CD8-positive, alpha-beta memory T cell (primary cell): ENCODE results near the gene PDCD10. TPM values are rescaled to one million over a fixed set of nuclear protein-coding genes. Genes with fewer than 3 reads are reported as not detected.
A peak's percentile ranks its signal among the peaks of the same experiment; 100 is the strongest.

ENCODE experiments used
- CTCF ChIA-PET: fragments of 350-600 bp; sonication (Branson Sonifier 250); formaldehyde crosslinking; loops from one replicate; lab custom pipeline; 2021; ENCODE audit warnings: antibody characterized with exemption; lab: Charles Lee
- POLR2A ChIA-PET: fragments of 350-600 bp; sonication (Branson Sonifier 250); formaldehyde crosslinking; loops from one replicate; lab custom pipeline; 2021; ENCODE audit warnings: antibody characterized with exemption; lab: Charles Lee
- DNase-seq, 5 donors: peaks; one replicate each; pipeline versions ENCODE4 v3.0.0 to v3.0.0-alpha.2; 2020 to 2022; ENCODE audit warnings: mixed read lengths in 1 of 5
- H3K27ac ChIP-seq: one replicate; pipeline ENCODE4 v1.7.0; 2013; ENCODE audit warnings: low read depth, mild to moderate bottlenecking, low read length, moderate library complexity
- H3K27me3 ChIP-seq: 2 replicates; pipeline ENCODE4 v1.7.0; 2013; ENCODE audit warnings: low read length, mild to moderate bottlenecking; ENCODE audit not compliant: insufficient read depth, poor library complexity, severe bottlenecking
- H3K36me3 ChIP-seq: 2 replicates; pipeline ENCODE4 v1.7.0; 2013; ENCODE audit warnings: mild to moderate bottlenecking, low read length, moderate library complexity; ENCODE audit not compliant: insufficient read depth
- H3K4me1 ChIP-seq: 2 replicates; pipeline ENCODE4 v1.7.0; 2013; ENCODE audit warnings: mild to moderate bottlenecking, low read length, moderate library complexity; ENCODE audit not compliant: insufficient read depth
- H3K4me3 ChIP-seq: 2 replicates; pipeline ENCODE4 v1.7.0; 2013; ENCODE audit warnings: mild to moderate bottlenecking, low read length
- H3K9me3 ChIP-seq: 2 replicates; pipeline ENCODE4 v1.7.0; 2013; ENCODE audit warnings: mild to moderate bottlenecking, low read length
- H3K27ac Mint-ChIP-seq, 8 donors: one replicate each; pipeline ENCODE4 v1.8.0; 2020 to 2021; ENCODE audit warnings: mixed read lengths in 8 of 8, mild to moderate bottlenecking in 6 of 8, inconsistent platforms in 3 of 8, moderate library complexity in 3 of 8
- H3K27me3 Mint-ChIP-seq, 2 donors: one replicate each; pipeline ENCODE4 v1.8.0; 2020 to 2021; ENCODE audit warnings: mixed read lengths in 2 of 2, mild to moderate bottlenecking in 1 of 2, moderate library complexity in 1 of 2
- H3K36me3 Mint-ChIP-seq, 3 donors: one replicate each; pipeline ENCODE4 v1.8.0; 2020 to 2021; ENCODE audit warnings: mixed read lengths in 3 of 3, inconsistent platforms in 1 of 3, mild to moderate bottlenecking in 1 of 3
- H3K4me1 Mint-ChIP-seq, 3 donors: one replicate each; pipeline ENCODE4 v1.8.0; 2020 to 2021; ENCODE audit warnings: mixed read lengths in 3 of 3, inconsistent platforms in 1 of 3, mild to moderate bottlenecking in 1 of 3
- H3K4me3 Mint-ChIP-seq, 7 donors: one replicate each; pipeline ENCODE4 v1.8.0; 2020 to 2021; ENCODE audit warnings: mixed read lengths in 7 of 7, mild to moderate bottlenecking in 6 of 7, moderate library complexity in 4 of 7, inconsistent platforms in 2 of 7
- H3K9me3 Mint-ChIP-seq, 5 donors: one replicate each; pipeline ENCODE4 v1.8.0; 2020 to 2022; ENCODE audit warnings: mixed read lengths in 5 of 5, mild to moderate bottlenecking in 3 of 5, moderate library complexity in 2 of 5, inconsistent platforms in 1 of 5
- polyA plus RNA-seq: library from polyadenylated mRNA; unstranded; fragments of 300-500 nt; fragmentation: Illumina TruSeq; gene quantifications from one replicate; pipeline ENCODE4 v1.2.3, GENCODE V29; 2021
- total RNA-seq, 2 experiments: library from RNA; stranded (reverse); gene quantifications; one replicate each; pipeline ENCODE4 v1.2.3, GENCODE V29; 2021

The PDCD10 gene
- total and polyA plus RNA-seq, 3 experiments from 2014 or later: 78.7 to 95.1 (median 81.3) TPM

GRCh38 chr3:167732313-167733065 is 2.2 kb downstream of the PDCD10 start:
- no peaks in the 10 kb centered on the region for H3K9me3 Mint-ChIP-seq
- H3K27me3 Mint-ChIP-seq: no peaks in the 10 kb centered on the region
- peak overlapping the region in 4 of 8 donors; percentile 2 to 58 (median 29) for H3K27ac Mint-ChIP-seq
- peak overlapping the region; percentile 86 for H3K27ac ChIP-seq
- H3K4me3 ChIP-seq: no peak overlapping the region
- peaks cover 57% of the 10 kb centered on the region for H3K4me1 ChIP-seq
- H3K27me3 ChIP-seq: no peaks in the 10 kb centered on the region
- CTCF ChIA-PET: interaction anchor here (1.4 kb wide), 1 partner anchor 9 kb away, joined by 3 read pairs; no protein-coding TSS in a partner anchor
- H3K9me3 ChIP-seq: no peaks in the 10 kb centered on the region
- H3K4me1 Mint-ChIP-seq: peaks cover 25 to 34% (median 29%) of the 10 kb centered on the region in 3 donors
- POLR2A ChIA-PET: no interaction called here
- peak overlapping the region in 6 of 7 donors; percentile 20 to 64 (median 28) for H3K4me3 Mint-ChIP-seq
- peaks cover 0 to 8% (median 2%) of the 10 kb centered on the region in 3 donors for H3K36me3 Mint-ChIP-seq
- H3K36me3 ChIP-seq: no peaks in the 10 kb centered on the region
- no peak for DNase-seq

GRCh38 chr3:167731393-167731792 is 3.3 kb downstream of the PDCD10 start:
- H3K27ac ChIP-seq: peak overlapping the region; percentile 86
- Mint-ChIP-seq H3K9me3 (no peaks in the 10 kb centered on the region), H3K27me3 (no peaks in the 10 kb centered on the region), H3K27ac (peak overlapping the region in 3 of 8 donors; percentile 46 to 78 (median 47)), H3K4me3 (peak overlapping the region in 4 of 7 donors; percentile 7 to 67 (median 62)), H3K36me3 (peaks cover 0 to 8% (median 2%) of the 10 kb centered on the region in 3 donors), H3K4me1 (peaks cover 30 to 45% (median 36%) of the 10 kb centered on the region in 3 donors)
- no peaks in the 10 kb centered on the region for H3K9me3 ChIP-seq
- CTCF ChIA-PET: no interaction called here
- peaks cover 64% of the 10 kb centered on the region for H3K4me1 ChIP-seq
- no peak overlapping the region for H3K4me3 ChIP-seq
- no peaks in the 10 kb centered on the region for H3K36me3 ChIP-seq
- POLR2A ChIA-PET: no interaction called here
- no peak for DNase-seq
- H3K27me3 ChIP-seq: no peaks in the 10 kb centered on the region

GRCh38 chr3:167729591-167729990 is 5.1 kb downstream of the PDCD10 start:
- Mint-ChIP-seq H3K36me3 (peaks cover 0 to 12% (median 2%) of the 10 kb centered on the region in 3 donors), H3K9me3 (no peaks in the 10 kb centered on the region), H3K27me3 (no peaks in the 10 kb centered on the region), H3K27ac (peak overlapping the region in 1 of 8 donors; percentile 14), H3K4me3 (no peak overlapping the region), H3K4me1 (peaks cover 35 to 59% (median 52%) of the 10 kb centered on the region in 3 donors)
- DNase-seq: no peak
- Histone ChIP-seq H3K9me3 (no peaks in the 10 kb centered on the region), H3K27ac (peak overlapping the region; percentile 86), H3K27me3 (no peaks in the 10 kb centered on the region), H3K4me3 (no peak overlapping the region), H3K4me1 (peaks cover 66% of the 10 kb centered on the region), H3K36me3 (no peaks in the 10 kb centered on the region)
- POLR2A ChIA-PET: no interaction called here
- CTCF ChIA-PET: no interaction called here

DNA sequence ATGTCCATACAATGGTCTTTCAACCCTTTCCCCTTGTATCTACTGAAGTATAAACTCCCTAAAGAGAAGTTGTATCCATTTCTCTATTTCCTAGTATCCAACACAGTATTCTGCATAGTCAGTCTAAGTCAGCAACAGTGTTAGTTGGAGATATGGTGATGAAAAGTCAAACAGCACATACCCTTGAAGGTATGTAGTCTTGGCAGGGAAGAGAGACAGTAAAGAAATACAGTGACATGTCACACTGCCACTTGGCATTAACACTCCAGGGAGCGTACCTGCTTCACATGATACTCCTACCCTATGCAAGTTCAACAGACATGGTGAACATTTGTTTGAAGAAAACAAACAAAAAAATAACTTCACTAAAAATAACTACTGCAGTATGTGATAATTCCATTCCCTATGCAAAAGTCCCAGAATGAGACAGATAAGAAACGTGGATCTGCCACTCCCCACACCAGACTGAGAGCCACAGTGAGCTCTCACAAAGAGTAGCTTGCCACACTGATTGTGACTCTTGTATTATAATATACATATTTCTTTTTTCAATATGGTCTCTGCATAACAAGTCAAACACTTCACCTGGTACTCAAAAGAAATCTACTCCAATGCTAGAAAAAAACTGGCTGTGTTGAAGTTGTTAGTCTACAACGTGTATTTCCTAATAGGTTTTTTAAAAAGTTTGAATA is 5.9 kb downstream of the PDCD10 start:
- Mint-ChIP-seq H3K4me1 (peaks cover 43 to 67% (median 61%) of the 10 kb centered on the region in 3 donors), H3K27ac (peak overlapping the region in 3 of 8 donors; percentile 14 to 24 (median 20))

GRCh38 chr3:167728176-167728575 is 6.5 kb downstream of the PDCD10 start:
- no peak for DNase-seq
- no peaks in the 10 kb centered on the region for H3K27me3 ChIP-seq
- peak overlapping the region in 2 of 8 donors; percentile 14 to 24 for H3K27ac Mint-ChIP-seq
- H3K9me3 Mint-ChIP-seq: no peaks in the 10 kb centered on the region
- H3K36me3 ChIP-seq: no peaks in the 10 kb centered on the region
- H3K4me3 Mint-ChIP-seq: no peak overlapping the region
- H3K4me1 ChIP-seq: peaks cover 68% of the 10 kb centered on the region
- peak overlapping the region; percentile 38 for H3K27ac ChIP-seq
- no peak overlapping the region for H3K4me3 ChIP-seq
- H3K4me1 Mint-ChIP-seq: peaks cover 48 to 73% (median 67%) of the 10 kb centered on the region in 3 donors
- peaks cover 0 to 24% (median 2%) of the 10 kb centered on the region in 3 donors for H3K36me3 Mint-ChIP-seq
- H3K27me3 Mint-ChIP-seq: no peaks in the 10 kb centered on the region
- ChIA-PET CTCF (no interaction called here), POLR2A (no interaction called here)
- no peaks in the 10 kb centered on the region for H3K9me3 ChIP-seq

More for the DNA sequence above, 5.9 kb downstream of the PDCD10 start:
- peaks cover 0 to 20% (median 2%) of the 10 kb centered on the region in 3 donors for H3K36me3 Mint-ChIP-seq
- peak overlapping the region; percentile 86 for H3K27ac ChIP-seq
- no peaks in the 10 kb centered on the region for H3K9me3 ChIP-seq
- H3K4me3 Mint-ChIP-seq: peak overlapping the region in 2 of 7 donors; percentile 8 to 12
- CTCF ChIA-PET: no interaction called here
- H3K9me3 Mint-ChIP-seq: no peaks in the 10 kb centered on the region
- H3K4me3 ChIP-seq: no peak overlapping the region
- no peaks in the 10 kb centered on the region for H3K27me3 Mint-ChIP-seq
- DNase-seq: no peak
- no peaks in the 10 kb centered on the region for H3K27me3 ChIP-seq
- POLR2A ChIA-PET: no interaction called here
- H3K36me3 ChIP-seq: no peaks in the 10 kb centered on the region
- peaks cover 68% of the 10 kb centered on the region for H3K4me1 ChIP-seq

- no peak for DNase-seq
- Mint-ChIP-seq H3K27me3 (no peaks in the 10 kb centered on the region), H3K36me3 (peaks cover 6 to 51% (median 11%) of the 10 kb centered on the region in 3 donors), H3K4me1 (peaks cover 68 to 90% (median 89%) of the 10 kb centered on the region in 3 donors), H3K27ac (peak overlapping the region in 3 of 8 donors; percentile 20 to 66 (median 51)), H3K4me3 (no peak overlapping the region), H3K9me3 (no peaks in the 10 kb centered on the region)
- no peaks in the 10 kb centered on the region for H3K9me3 ChIP-seq
- peaks cover 49% of the 10 kb centered on the region for H3K4me1 ChIP-seq
- ChIA-PET POLR2A (no interaction called here), CTCF (interaction anchor here (1.0 kb wide), 1 partner anchor 17 kb away, joined by 4 read pairs; no protein-coding TSS in a partner anchor)
- H3K27ac ChIP-seq: peak overlapping the region; percentile 29
- H3K27me3 ChIP-seq: no peaks in the 10 kb centered on the region
- no peak overlapping the region for H3K4me3 ChIP-seq
- H3K36me3 ChIP-seq: peaks cover 9% of the 10 kb centered on the region
These were observed 10.8 kb downstream of the PDCD10 start for GRCh38 chr3:167723872-167724271.

DNA sequence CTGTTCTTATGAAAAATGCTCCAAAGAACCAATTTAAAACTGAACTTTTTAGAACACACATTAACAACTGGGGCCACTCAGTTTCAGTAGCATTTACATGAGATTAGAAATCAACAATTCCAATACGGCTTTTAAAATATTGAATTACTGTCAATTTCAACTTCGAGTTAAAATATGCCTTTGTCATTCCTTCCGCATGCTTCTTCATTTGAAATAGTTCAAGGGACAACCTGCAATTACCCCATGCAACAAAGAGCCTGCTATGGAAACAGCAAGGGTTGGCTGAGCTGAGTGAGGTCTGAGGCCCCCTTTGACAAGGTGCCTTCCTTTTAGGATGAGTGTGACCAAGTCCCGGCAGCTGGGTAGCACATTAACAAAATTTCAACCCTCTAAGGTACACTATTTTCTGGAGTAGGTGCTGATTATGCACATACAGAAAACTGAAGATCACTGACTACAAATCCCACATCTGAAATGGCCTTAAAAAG is 11.6 kb downstream of the PDCD10 start:
- peaks cover 15% of the 10 kb centered on the region for H3K36me3 ChIP-seq
- CTCF ChIA-PET: interaction anchor here (1.0 kb wide), 1 partner anchor 18 kb away, joined by 4 read pairs; no protein-coding TSS in a partner anchor

More for the DNA sequence above, 11.6 kb downstream of the PDCD10 start:
- Mint-ChIP-seq H3K36me3 (peaks cover 12 to 57% (median 16%) of the 10 kb centered on the region in 3 donors), H3K27ac (peak overlapping the region in 2 of 8 donors; percentile 50 to 76), H3K4me1 (peaks cover 62 to 85% (median 84%) of the 10 kb centered on the region in 3 donors), H3K9me3 (no peaks in the 10 kb centered on the region), H3K4me3 (no peak overlapping the region), H3K27me3 (no peaks in the 10 kb centered on the region)
- POLR2A ChIA-PET: no interaction called here
- Histone ChIP-seq H3K27me3 (no peaks in the 10 kb centered on the region), H3K4me3 (no peak overlapping the region), H3K27ac (peak overlapping the region; percentile 27), H3K9me3 (no peaks in the 10 kb centered on the region), H3K4me1 (peaks cover 43% of the 10 kb centered on the region)
- DNase-seq: no peak
